MM.1S (cell line): ENCODE results near the gene ATG10.

Experiments used
- DNase-seq: peaks from one replicate; pipeline ENCODE4 v3.0.0-alpha.2; 2015
- H2AFZ ChIP-seq: fragments of 300-600 bp; sonication (generic); 2 replicates; pipeline ENCODE4 v1.6.0; 2016; ENCODE audit warnings: antibody characterized with exemption, low read length
- H3F3A ChIP-seq: fragments of 300-600 bp; sonication (generic); 2 replicates; pipeline ENCODE4 v1.6.1; 2016; ENCODE audit warnings: mild to moderate bottlenecking, antibody characterized with exemption, low read length, moderate library complexity, mixed read lengths; ENCODE audit not compliant: insufficient read depth
- H3K27ac ChIP-seq: fragments of 300-600 bp; sonication (generic); 2 replicates; pipeline ENCODE4 v1.5.1; 2016; ENCODE audit warnings: mild to moderate bottlenecking, low read length
- H3K27me3 ChIP-seq: fragments of 300-600 bp; sonication (generic); replicated peaks from 2 replicates; pipeline ENCODE4 v1.6.0; 2016; ENCODE audit warnings: low read length; ENCODE audit not compliant: insufficient read depth
- H3K36me3 ChIP-seq: fragments of 300-600 bp; sonication (generic); replicated peaks from 2 replicates; pipeline ENCODE4 v1.6.1; 2016; ENCODE audit warnings: mild to moderate bottlenecking, low read length, mixed read lengths; ENCODE audit not compliant: insufficient read depth
- H3K4me1 ChIP-seq: fragments of 300-600 bp; sonication (generic); 2 replicates; pipeline ENCODE4 v1.6.1; 2016; ENCODE audit warnings: low read length, mixed read lengths
- H3K4me2 ChIP-seq: fragments of 300-600 bp; sonication (generic); 2 replicates; pipeline ENCODE4 v1.6.0; 2016; ENCODE audit warnings: low read depth, low read length
- H3K4me3 ChIP-seq: fragments of 300-600 bp; sonication (generic); 2 replicates; pipeline ENCODE4 v1.5.1; 2016; ENCODE audit warnings: low read length, mixed read lengths
- H3K79me2 ChIP-seq: fragments of 300-600 bp; sonication (generic); 2 replicates; pipeline ENCODE4 v1.6.1; 2016; ENCODE audit warnings: mixed run types, low read length, mixed read lengths
- H3K9ac ChIP-seq: fragments of 300-600 bp; sonication (generic); 2 replicates; pipeline ENCODE4 v1.6.1; 2016; ENCODE audit warnings: low read length, mixed read lengths
- H3K9me2 ChIP-seq: fragments of 300-600 bp; sonication (generic); replicated peaks from 2 replicates; pipeline ENCODE4 v1.6.1; 2016; ENCODE audit warnings: mild to moderate bottlenecking, low read length, mixed read lengths; ENCODE audit not compliant: insufficient read depth
- H3K9me3 ChIP-seq: fragments of 300-600 bp; sonication (generic); replicated peaks from 2 replicates; pipeline ENCODE4 v1.6.1; 2016; ENCODE audit warnings: mild to moderate bottlenecking, low read length, mixed read lengths; ENCODE audit not compliant: insufficient read depth
- H4K20me1 ChIP-seq: fragments of 300-600 bp; sonication (generic); 2 replicates; pipeline ENCODE4 v1.6.1; 2016; ENCODE audit warnings: mild to moderate bottlenecking, low read length, moderate library complexity, mixed read lengths; ENCODE audit not compliant: insufficient read depth
- CTCF ChIP-seq: fragments of 300-600 bp; sonication (generic); IDR thresholded peaks from 2 replicates; pipeline ENCODE4 v1.5.1; 2016; ENCODE audit warnings: antibody characterized with exemption, low read length, mixed read lengths
- EZH2 ChIP-seq: fragments of 300-600 bp; sonication (generic); optimal IDR thresholded peaks from 2 replicates; pipeline ENCODE3; 2017; ENCODE audit warnings: low read depth, mild to moderate bottlenecking, antibody characterized with exemption, low read length, mixed read lengths
- EZH2phosphoT487 ChIP-seq: fragments of 300-600 bp; sonication (generic); IDR thresholded peaks from 2 replicates; pipeline ENCODE4 v1.6.1; 2018; ENCODE audit warnings: antibody characterized with exemption, low read length

ATG10 gene

GRCh38 chr5:82045554-82046275 lies 73.9 kb downstream of the ATG10 start:
- Histone ChIP-seq H2AFZ (no peak overlapping the region), H3K4me3 (no peak overlapping the region), H4K20me1 (no peaks in the 10 kb centered on the region), H3F3A (no peaks in the 10 kb centered on the region), H3K27me3 (no peaks in the 10 kb centered on the region), H3K79me2 (no peaks in the 10 kb centered on the region), H3K9me2 (no peaks in the 10 kb centered on the region; the same call in 1 of the 2 replicates), H3K4me2 (no peak overlapping the region), H3K9me3 (no peaks in the 10 kb centered on the region), H3K4me1 (no peaks in the 10 kb centered on the region), H3K36me3 (no peaks in the 10 kb centered on the region), H3K9ac (no peak overlapping the region), H3K27ac (no peak overlapping the region)
- DNase-seq = no peak
- TF ChIP-seq CTCF (no peak), EZH2 (no peak), EZH2phosphoT487 (no peak)

GRCh38 chr5:82046276-82046647 lies 74.4 kb downstream of the ATG10 start:
- no peaks in the 10 kb centered on the region for H3K4me1 ChIP-seq
- H3K9ac ChIP-seq = no peak overlapping the region
- H3F3A ChIP-seq = no peaks in the 10 kb centered on the region
- H3K4me2 ChIP-seq = no peak overlapping the region
- DNase-seq = no peak
- H3K9me2 ChIP-seq = no peaks in the 10 kb centered on the region; the same call in 1 of the 2 replicates
- no peak overlapping the region for H2AFZ ChIP-seq
- H3K79me2 ChIP-seq = no peaks in the 10 kb centered on the region
- no peaks in the 10 kb centered on the region for H4K20me1 ChIP-seq
- H3K27ac ChIP-seq = no peak overlapping the region
- TF ChIP-seq EZH2 (no peak), EZH2phosphoT487 (no peak), CTCF (no peak)
- H3K36me3 ChIP-seq = no peaks in the 10 kb centered on the region
- no peaks in the 10 kb centered on the region for H3K27me3 ChIP-seq
- no peaks in the 10 kb centered on the region for H3K9me3 ChIP-seq
- no peak overlapping the region for H3K4me3 ChIP-seq

GRCh38 chr5:82050955-82051354 lies 79.1 kb downstream of the ATG10 start:
- no peaks in the 10 kb centered on the region for H3F3A ChIP-seq
- no peak overlapping the region for H3K4me2 ChIP-seq
- no peaks in the 10 kb centered on the region for H3K9me3 ChIP-seq
- H3K4me3 ChIP-seq = no peak overlapping the region
- DNase-seq = no peak
- H4K20me1 ChIP-seq = no peaks in the 10 kb centered on the region
- H3K4me1 ChIP-seq = no peaks in the 10 kb centered on the region
- no peaks in the 10 kb centered on the region for H3K27me3 ChIP-seq
- H3K27ac ChIP-seq = no peak overlapping the region
- TF ChIP-seq EZH2 = no peak
- TF ChIP-seq CTCF = no peak
- no peak for TF ChIP-seq EZH2phosphoT487
- no peaks in the 10 kb centered on the region for H3K36me3 ChIP-seq
- H3K9me2 ChIP-seq = no peaks in the 10 kb centered on the region; the same call in 1 of the 2 replicates
- no peak overlapping the region for H3K9ac ChIP-seq
- H3K79me2 ChIP-seq = no peaks in the 10 kb centered on the region
- no peak overlapping the region for H2AFZ ChIP-seq
